ENCODE results near the gene TSPOAP1.

The TSPOAP1 gene

DNA sequence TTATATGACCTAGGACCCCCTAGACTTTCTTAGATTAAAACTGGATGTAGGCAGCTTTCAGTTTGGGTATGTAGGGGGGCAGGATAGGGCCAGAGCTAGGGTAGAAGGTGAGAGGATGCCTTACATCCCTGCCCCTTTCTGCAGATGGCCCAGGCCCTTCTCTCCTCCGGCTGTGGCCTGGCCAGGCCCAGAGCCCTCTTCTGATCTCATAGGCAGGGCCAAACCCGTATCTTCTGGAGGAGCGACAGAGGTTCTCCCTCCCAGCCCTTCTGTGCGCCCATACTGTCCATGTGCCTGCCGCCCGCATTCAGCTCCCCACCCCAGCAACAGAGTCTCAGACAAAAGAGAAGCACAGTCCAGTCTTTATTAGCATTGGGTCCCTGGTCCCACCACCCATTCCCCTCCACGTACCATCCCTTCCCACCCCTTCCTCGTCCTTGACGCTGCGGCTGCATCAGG lies 2.0 kb upstream of the TSPOAP1 start:
- Mint-ChIP-seq H3K9me3 (no peaks in the 10 kb centered on the region), H3K36me3 (peaks cover 30% of the 10 kb centered on the region), H3K4me1 (peaks cover 74% of the 10 kb centered on the region), H3K27ac (peak overlapping the region; percentile 100), H3K27me3 (peaks cover 8% of the 10 kb centered on the region), H3K4me3 (peak overlapping the region; percentile 98)
- no peak for ATAC-seq

DNA sequence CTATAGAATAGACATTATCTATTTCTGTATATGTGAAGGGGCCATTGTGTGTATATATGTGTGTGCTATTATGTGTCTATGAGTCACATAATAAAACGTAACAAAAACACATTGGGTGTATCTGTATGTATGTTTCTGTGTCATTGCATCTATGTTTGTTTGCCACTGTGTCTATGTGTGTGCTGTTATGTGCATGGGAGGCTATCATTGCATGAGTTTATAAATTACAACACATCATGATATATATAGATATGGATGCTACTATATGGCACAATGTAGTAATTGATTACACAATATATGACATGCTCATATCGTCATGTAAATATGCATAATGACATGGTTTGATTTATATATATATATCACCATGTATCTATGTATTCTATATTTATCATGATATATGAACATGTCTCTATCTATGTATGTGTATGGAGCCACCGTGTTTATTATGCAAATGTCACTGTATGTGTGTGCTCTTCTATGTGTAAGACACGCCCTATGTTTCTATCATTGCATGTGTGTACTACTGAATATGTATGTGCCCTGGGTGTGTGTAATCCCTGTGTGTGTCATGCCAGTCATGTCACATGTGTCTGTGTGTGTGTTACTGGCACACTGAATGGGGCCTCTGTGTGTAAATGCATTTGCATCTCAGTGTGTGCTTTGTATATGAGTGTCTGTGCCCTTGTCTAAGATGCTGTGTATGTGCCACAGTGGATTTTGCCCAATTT lies 1.4 kb upstream of the TSPOAP1 start:
- Mint-ChIP-seq H3K27ac (peak overlapping the region; percentile 100), H3K36me3 (peaks cover 30% of the 10 kb centered on the region), H3K4me3 (peak overlapping the region; percentile 98), H3K4me1 (peaks cover 74% of the 10 kb centered on the region), H3K27me3 (peaks cover 8% of the 10 kb centered on the region), H3K9me3 (no peaks in the 10 kb centered on the region)
- ATAC-seq: peak; percentile 2

DNA sequence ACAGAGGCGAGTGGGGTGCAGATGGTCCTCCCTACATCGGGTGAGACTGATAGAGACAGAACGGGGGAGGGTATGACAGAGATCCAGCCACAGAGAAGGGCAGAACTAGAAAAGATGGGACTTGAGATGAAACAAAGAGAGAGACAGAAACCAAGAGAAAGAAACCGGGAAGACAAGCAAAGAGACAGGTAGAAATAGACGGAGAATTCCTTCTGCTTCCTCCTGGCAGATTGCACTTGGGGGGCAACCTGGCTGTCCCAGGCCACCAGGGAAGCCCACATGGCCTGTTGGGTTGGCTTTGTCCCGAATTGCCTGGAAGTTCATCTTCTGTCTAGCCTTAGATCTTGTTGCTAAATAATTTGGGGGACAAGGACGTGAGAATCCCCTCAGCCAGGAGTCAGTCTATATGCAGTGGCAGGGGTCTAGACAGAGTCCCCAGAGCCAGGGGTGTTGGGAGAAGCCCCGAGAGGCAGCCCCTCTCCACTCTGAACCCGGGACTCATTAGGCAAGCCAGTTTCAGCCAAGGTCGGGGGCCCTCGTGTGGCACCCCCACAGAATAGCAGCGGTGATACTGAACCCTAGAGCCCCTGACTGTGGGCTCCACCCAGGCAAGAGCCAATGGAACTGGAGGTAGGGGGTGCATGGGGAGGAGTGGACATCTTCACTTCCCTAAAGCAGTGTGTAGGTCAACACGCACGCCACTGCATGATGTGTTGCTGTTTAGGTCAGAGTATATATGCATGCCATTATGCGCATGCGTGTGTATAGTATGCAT lies 627 bp upstream of the TSPOAP1 start:
- Mint-ChIP-seq H3K27ac (peak overlapping the region; percentile 100), H3K4me1 (peaks cover 68% of the 10 kb centered on the region), H3K27me3 (peaks cover 8% of the 10 kb centered on the region), H3K36me3 (peaks cover 30% of the 10 kb centered on the region), H3K9me3 (no peaks in the 10 kb centered on the region), H3K4me3 (peak overlapping the region; percentile 85)
- peak; percentile 63 for ATAC-seq

DNA sequence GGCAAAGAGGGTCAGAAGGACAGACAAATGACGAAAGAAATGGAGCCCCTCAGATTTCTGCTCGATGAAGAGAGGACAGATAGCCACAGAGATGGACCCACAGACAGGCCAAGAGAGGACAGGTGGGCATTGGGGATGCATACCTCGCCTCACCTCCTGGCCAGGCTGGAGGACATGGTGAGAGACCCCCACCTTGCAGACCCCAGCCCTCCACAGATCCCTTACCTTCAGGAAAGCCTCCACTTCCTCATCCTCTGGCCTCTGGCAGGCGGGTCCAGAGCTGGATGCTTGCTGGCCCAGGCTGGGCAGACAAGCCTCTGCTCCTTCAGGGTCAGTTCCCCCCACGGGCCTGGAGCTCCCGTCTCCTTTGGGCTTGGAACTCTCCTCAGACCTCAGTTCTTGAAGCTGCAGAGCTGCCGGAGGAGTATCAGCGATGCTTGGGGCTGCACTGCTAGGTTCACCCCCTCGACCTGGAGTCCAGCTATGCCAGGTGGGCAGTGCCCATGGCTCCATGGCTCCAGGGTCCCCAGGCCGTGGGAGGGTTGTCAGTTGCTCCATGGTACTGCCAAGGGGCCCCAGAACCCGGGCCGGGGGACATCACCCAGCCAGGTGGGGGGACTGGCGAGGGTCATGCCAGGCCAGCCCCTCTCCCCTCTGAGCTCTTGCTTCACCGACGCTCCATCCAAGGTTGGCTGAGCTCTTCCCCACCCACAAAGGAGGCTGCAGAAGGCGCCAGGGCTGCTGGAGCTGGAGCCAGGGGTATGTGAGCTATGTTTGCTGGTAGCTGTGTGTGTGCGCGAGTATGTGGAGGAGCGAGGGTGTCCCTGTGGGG lies 1.0 kb downstream of the TSPOAP1 start:
- Mint-ChIP-seq H3K4me3 (peak overlapping the region; percentile 85), H3K36me3 (peaks cover 30% of the 10 kb centered on the region), H3K4me1 (peaks cover 54% of the 10 kb centered on the region), H3K27ac (peak overlapping the region; percentile 100), H3K9me3 (no peaks in the 10 kb centered on the region), H3K27me3 (peaks cover 8% of the 10 kb centered on the region)
- ATAC-seq: no peak

DNA sequence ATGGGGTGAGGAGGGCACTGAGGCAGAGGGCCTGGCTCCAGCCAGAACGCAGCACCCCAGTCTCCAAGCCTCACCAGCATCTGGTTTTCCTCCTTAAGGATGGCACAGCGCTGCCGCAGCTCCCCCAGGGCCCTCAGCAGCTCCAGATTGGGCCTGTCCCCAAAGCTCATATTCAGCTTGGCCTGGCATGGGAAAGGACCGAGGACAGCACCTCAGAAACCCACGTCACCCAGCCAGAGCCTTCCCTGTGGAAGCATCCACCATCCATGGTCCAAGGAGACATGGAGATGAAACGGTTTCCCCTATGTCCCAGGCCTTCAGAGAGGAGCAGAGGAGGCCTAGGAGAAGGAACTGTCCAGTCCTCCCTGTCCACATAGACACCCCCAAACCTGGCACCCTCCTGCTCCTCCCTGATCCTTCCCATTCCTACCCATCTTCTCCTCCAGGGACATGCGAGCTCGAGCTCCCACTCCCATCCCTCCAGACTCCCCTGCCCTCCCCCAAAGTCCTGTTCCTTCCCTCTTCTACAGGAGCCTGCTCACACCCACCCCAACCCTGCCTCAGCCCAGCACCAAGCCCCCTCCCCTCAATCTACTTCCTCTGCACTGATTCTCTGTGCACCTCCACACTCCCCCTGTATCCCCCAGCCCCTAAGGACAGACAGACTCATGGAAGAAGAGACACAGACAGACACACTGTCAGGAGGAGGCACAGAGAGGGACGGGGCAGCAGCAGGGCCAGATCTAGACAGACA lies 1.8 kb downstream of the TSPOAP1 start:
- Mint-ChIP-seq H3K27me3 (peaks cover 1% of the 10 kb centered on the region), H3K4me1 (peaks cover 54% of the 10 kb centered on the region), H3K36me3 (peaks cover 23% of the 10 kb centered on the region), H3K4me3 (peak overlapping the region; percentile 39), H3K9me3 (no peaks in the 10 kb centered on the region), H3K27ac (peak overlapping the region; percentile 100)
- ATAC-seq: no peak

DNA sequence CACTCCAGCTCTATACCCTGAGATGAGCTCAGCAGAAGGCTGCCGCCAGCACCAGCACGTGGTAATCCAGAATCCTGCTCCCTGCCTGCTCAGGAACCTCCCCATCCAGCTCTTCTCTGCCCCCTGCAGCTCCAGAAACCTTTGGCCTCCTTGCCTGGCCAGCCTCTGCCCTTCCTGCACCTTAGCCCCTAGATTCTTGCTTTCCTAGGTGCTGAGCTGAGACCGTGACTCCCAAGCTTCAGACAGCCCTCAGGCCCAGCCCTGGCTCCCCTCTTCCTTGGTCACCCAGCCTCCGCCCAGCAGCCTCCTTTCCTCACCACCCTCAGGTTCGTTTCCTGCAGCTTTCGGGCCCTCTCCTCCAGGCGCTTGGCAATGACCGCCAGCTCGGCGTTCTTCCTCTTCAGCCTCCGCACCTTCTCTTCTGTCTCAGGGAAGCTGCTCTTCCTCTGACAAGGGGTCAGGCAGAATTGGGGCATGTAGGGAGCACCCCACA lies 2.6 kb downstream of the TSPOAP1 start:
- no peaks in the 10 kb centered on the region for H3K9me3 Mint-ChIP-seq
- ATAC-seq: no peak
- H3K4me3 Mint-ChIP-seq: peak overlapping the region; percentile 21
- H3K36me3 Mint-ChIP-seq: peaks cover 16% of the 10 kb centered on the region
- H3K4me1 Mint-ChIP-seq: peaks cover 54% of the 10 kb centered on the region
- peak overlapping the region; percentile 100 for H3K27ac Mint-ChIP-seq
- H3K27me3 Mint-ChIP-seq: no peaks in the 10 kb centered on the region

DNA sequence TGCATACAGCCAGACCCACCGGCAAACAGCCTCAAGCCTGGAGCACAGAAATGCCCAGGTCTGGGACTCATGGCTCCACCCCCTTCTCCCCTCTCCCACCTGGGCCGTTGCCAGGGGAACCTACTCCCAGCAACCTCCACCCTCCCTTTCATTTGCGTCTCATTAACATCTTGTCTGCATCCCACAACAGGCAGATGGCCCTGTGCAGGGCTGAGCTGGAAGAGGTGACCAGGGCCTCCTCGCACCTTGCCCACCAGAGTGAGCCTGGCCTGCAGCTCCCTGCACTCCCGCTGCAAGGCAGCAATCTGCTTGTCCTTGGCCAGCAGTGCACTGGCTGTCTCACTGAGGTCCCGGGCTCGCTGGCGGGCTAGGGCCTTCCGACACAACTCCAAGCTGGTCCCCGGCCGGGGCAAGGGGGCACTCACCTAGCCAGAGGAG lies 3.3 kb downstream of the TSPOAP1 start:
- Mint-ChIP-seq H3K4me1 (peaks cover 51% of the 10 kb centered on the region), H3K9me3 (no peaks in the 10 kb centered on the region), H3K27me3 (no peaks in the 10 kb centered on the region), H3K27ac (peak overlapping the region; percentile 100), H3K36me3 (peaks cover 8% of the 10 kb centered on the region), H3K4me3 (peak overlapping the region; percentile 55)
- no peak for ATAC-seq

DNA sequence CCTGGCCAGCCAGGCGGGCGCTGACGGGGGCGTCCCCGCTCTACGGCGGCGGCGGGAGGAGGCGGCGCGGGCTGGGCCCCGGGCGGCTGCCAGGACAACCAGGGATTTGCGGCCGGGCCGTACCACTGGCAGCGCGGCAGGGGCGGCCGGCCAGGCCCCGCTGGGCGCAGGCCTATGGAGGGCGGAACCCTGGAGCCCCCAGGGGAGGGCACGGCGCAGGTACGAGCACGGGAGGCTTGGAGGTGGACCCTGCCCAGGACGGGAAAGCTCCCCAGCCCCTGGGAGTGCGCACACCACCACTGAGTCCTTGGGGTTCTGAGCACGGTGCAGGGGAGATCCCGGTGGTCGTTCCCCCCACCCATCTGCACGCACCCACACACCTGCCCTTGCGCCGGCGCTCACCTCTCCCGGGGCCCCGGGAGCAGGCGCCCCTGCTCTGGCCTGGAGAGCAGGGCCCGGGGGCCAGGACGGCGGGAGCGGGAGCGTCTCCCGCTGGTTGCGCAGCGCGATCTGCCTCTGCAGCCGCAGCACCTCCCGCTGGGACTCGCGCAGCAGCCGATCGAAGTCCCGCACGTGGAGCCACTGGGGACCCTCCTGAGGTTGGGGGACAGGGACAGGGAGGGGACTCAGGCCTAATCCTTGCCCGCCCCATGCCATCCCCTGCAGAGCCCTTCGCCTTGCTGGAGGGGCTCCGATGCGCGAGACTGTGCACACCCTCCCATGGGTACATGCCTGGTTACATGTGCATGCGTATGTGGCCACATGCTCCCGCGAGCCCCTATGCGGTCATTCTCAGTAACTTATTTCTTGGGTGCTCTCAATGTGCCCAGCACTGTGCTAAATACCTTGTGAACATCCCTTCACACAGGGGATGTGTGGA lies 3.9 kb downstream of the TSPOAP1 start:
- Mint-ChIP-seq H3K9me3 (no peaks in the 10 kb centered on the region), H3K36me3 (peaks cover 2% of the 10 kb centered on the region), H3K4me1 (peaks cover 47% of the 10 kb centered on the region), H3K27ac (peak overlapping the region; percentile 100), H3K4me3 (peak overlapping the region; percentile 55), H3K27me3 (no peaks in the 10 kb centered on the region)
- ATAC-seq: no peak

DNA sequence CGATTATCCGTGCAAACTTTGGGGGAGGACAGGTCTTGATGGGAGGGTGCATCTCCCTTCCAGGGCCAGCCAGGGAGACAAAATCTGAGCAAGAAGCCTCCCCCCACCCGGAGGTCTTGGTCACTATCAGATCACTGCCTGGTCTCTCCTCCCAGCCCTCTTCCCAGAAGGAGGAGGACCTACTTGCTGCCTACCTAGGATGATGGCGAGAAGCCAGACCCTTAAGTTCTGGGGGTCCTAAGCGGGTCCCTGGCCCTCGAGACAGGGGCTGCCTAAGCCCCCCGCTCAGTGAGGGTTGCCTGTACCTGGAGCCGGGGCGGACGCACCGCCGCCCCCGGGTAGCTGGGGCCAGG lies 4.6 kb downstream of the TSPOAP1 start:
- no peaks in the 10 kb centered on the region for H3K27me3 Mint-ChIP-seq
- no peaks in the 10 kb centered on the region for H3K9me3 Mint-ChIP-seq
- H3K27ac Mint-ChIP-seq: peak overlapping the region; percentile 13
- H3K4me3 Mint-ChIP-seq: no peak overlapping the region
- ATAC-seq: no peak
- no peaks in the 10 kb centered on the region for H3K36me3 Mint-ChIP-seq
- H3K4me1 Mint-ChIP-seq: peaks cover 40% of the 10 kb centered on the region

DNA sequence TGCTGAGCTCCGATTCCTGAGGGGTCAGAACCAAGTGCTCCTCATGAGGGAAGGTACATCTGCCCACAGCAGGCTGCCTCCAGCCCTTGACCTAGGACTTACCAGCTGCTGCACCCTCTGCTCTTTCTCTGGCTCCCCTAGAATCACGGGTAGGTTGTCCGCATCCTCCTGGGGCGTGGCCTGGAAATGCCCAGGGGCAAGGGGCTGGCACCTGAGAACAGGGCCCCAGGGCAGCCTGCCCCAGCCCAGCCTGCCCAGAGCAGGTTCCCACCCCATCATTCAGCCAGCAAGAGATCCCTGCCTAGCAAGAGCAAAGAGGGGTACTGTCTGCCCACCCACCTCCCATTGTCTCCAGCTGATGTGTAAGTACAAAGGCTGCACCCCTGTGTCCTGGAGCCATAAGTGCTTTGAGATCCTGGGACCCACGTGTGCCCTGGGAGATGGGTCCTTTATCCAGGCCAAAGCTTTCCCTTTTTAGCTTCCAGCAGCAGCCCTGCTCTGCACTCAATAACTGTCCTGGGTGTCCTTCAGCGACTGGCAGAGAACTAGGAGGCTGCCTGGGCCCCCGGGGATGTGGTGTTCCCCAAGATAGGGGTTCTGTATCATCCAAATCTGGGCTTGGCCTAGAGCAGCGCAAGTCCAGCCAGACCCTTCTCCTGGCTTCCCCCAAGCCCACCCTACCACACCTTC lies 5.1 kb downstream of the TSPOAP1 start:
- H3K36me3 Mint-ChIP-seq: no peaks in the 10 kb centered on the region
- no peak for ATAC-seq
- H3K9me3 Mint-ChIP-seq: no peaks in the 10 kb centered on the region
- H3K27ac Mint-ChIP-seq: peak overlapping the region; percentile 13
- no peaks in the 10 kb centered on the region for H3K27me3 Mint-ChIP-seq
- no peak overlapping the region for H3K4me3 Mint-ChIP-seq
- H3K4me1 Mint-ChIP-seq: peaks cover 35% of the 10 kb centered on the region

DNA sequence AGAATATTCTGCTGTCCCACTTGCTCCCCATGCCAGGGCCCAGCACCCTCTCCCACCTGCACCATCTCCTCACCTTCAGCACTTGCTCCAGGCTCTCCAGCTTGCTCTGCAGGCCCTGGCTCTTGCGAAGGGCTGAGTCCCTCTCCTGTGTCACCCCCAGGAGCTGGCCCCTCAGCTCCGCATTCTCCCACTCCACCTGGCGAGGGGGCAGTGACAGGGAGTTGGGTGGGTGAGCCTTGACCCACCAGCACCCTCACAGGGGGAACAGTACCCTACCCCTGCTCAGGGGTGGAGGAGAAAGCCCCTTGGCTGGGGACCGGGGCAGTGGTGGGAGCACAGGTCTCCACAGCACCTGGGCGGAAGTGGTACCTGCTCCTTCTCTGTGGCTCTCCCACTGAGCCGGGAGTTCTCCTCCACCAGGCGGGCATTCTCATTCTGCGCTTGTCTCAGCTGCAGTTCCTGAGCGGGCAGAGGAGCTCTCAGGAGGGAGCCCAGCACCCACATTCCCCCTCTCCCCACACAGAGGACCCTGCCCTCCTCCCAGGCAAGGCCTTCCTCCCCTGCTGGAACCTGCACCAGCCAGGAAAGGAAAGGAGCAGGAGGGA lies 5.9 kb downstream of the TSPOAP1 start:
- no peaks in the 10 kb centered on the region for H3K27me3 Mint-ChIP-seq
- H3K4me1 Mint-ChIP-seq: peaks cover 30% of the 10 kb centered on the region
- ATAC-seq: no peak
- H3K9me3 Mint-ChIP-seq: no peaks in the 10 kb centered on the region
- no peaks in the 10 kb centered on the region for H3K36me3 Mint-ChIP-seq
- H3K4me3 Mint-ChIP-seq: no peak overlapping the region
- peak overlapping the region; percentile 23 for H3K27ac Mint-ChIP-seq

DNA sequence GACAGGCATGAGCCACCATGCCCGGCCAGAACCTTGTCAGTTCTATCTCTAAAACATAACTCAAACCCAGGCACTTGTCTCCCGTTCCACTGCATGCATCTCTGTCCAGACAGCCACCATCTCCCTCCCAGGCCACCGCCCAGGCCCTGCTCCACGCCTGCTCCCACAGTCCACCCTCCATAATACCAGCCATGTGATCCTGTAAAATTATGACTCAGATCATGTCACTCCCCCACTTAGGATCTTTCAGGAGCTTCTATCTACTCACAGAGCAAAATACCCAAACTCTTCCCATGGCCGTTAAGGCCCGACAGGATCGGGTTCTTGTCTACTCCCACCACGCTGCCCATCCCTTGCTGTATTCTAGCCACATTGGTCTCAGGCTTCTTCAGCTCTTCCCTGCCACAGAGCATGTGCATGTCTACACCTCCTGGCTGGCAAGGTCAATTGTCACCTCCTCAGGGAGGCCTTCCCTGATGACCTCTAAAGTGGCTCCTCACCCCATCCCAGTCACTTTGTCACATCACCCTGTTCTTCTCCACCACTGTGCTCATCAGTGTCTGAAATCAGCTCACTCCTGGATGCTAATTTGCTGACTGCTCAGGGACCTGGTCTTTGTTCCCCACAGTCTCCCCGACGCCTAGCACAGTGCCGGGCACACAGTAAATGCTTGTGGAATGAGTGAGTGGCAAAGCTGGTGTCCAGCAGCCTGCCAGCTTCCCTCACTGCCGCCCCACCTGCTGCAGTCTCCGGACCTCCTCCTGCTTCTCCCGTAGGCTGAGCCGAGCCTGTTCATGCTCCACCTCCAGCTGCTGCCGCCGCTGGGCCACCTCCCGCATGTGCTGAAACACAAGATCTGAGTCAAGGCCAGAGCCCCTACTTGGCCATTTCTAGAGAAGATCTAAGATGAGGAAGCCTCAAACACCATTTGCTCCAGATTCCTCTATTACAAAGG lies 6.7 kb downstream of the TSPOAP1 start:
- no peak for ATAC-seq
- H3K4me3 Mint-ChIP-seq: no peak overlapping the region
- H3K27me3 Mint-ChIP-seq: no peaks in the 10 kb centered on the region
- no peaks in the 10 kb centered on the region for H3K9me3 Mint-ChIP-seq
- H3K4me1 Mint-ChIP-seq: peaks cover 30% of the 10 kb centered on the region
- H3K27ac Mint-ChIP-seq: peak overlapping the region; percentile 23
- no peaks in the 10 kb centered on the region for H3K36me3 Mint-ChIP-seq
